Ovary (tissue), 9 donors: ENCODE data around the gene GRIK4. TPM values are rescaled to one million over a fixed set of nuclear protein-coding genes. Genes with fewer than 3 reads are reported as not detected.
A peak's percentile ranks its signal among the peaks of the same experiment; 100 is the strongest.

Experiments used
- DNase-seq, 5 donors: peaks; one replicate each; pipeline ENCODE4 v3.0.0-alpha.2; 2019 to 2020
- H3K27ac ChIP-seq, 2 donors: fragments of 200-600 bp; one replicate each; pipeline versions ENCODE4 v1.5.1 to v1.8.0; 2019 to 2022
- H3K27me3 ChIP-seq: fragments of 200-600 bp; one replicate; pipeline ENCODE4 v1.8.0; 2022
- H3K36me3 ChIP-seq: fragments of 200-600 bp; sonication (generic); one replicate; pipeline ENCODE4 v1.5.1; 2019
- H3K4me1 ChIP-seq: one replicate; pipeline ENCODE4 v1.8.1; 2013; ENCODE audit warnings: mild to moderate bottlenecking, moderate library complexity; ENCODE audit not compliant: insufficient read depth
- H3K4me3 ChIP-seq: fragments of 200-600 bp; sonication (generic); one replicate; pipeline ENCODE4 v1.5.1; 2017
- H3K9me3 ChIP-seq, 2 donors: fragments of 200-600 bp in 1 of 2; sonication (generic) in 1 of 2; one replicate each; pipeline versions ENCODE4 v1.5.1 to v1.8.1; 2013 to 2019; ENCODE audit warnings: mild to moderate bottlenecking in 1 of 2, moderate library complexity in 1 of 2
- EP300 ChIP-seq: sonication (generic); formaldehyde crosslinking; IDR thresholded peaks from one replicate; pipeline ENCODE4 v1.6.1; 2017; ENCODE audit warnings: antibody characterized with exemption
- POLR2A ChIP-seq: fragments of 450-650 bp; IDR thresholded peaks from one replicate; pipeline ENCODE4 v1.6.1; 2017; ENCODE audit warnings: antibody characterized with exemption, mild to moderate bottlenecking, moderate library complexity
- WGBS, 3 donors: extraction: QIAGEN DNeasy Blood & Tissue Kit in 1 of 3; methylation state at CpG; one replicate each; pipeline versions ENCODE4 v1.1.5 to v1.1.7; 2013 to 2017; 5-methylcytosine and 5-hydroxymethylcytosine counted together
- intact Hi-C, 4 donors: fragments of 100-400 bp; cut with DNase I; formaldehyde crosslinking; loops; one replicate each; pipeline versions ENCODE4 v1.11.0 to v1.15.1; 2022 to 2023
- polyA plus RNA-seq, 2 donors: library from polyadenylated mRNA; stranded (reverse); fragments of 200-250 nt in 1 of 2; fragments of 350-450 nt in 1 of 2; fragmentation: Illumina TruSeq in 1 of 2; extraction: RNeasy Lipid Tissue Mini Kit (QIAGEN cat#74804) in 1 of 2; gene quantifications; one replicate each; pipeline ENCODE4 v1.2.3, GENCODE V29; 2013 to 2014
- total RNA-seq, 7 donors: library from RNA; depleted of rRNA in 2 of 7; stranded (reverse); fragments of >200 nt in 2 of 7; fragmentation: NEBNext Ultra II Directional in 3 of 7; extraction: Animal tissue kit (Norgen Biotek cat#: 25700) in 3 of 7; gene quantifications; one replicate each; pipeline versions ENCODE4 v1.1.0 to v1.2.4, GENCODE V29; 2016 to 2023
- TF ChIP-seq, protein P1 (sequence below), 3 donors: fragments of 450-650 bp in 2 of 3; fragments of 200-600 bp in 1 of 3; IDR thresholded peaks; one replicate each; pipeline versions ENCODE4 v1.5.1 to v1.8.0; 2016 to 2022; ENCODE audit warnings: antibody characterized with exemption in 3 of 3, mild to moderate bottlenecking in 1 of 3
- donor health status: DM: no; HTN: no; CAD: no; lungs with moderate emphysema.
- donor health status: DM: no; HTN: no; CAD: no.
- donor health status: Bipolar disorder and iron deficiency.
- donor health status: DM: yes; HTN: yes; CAD: no.
- donor health status: DM: no; HTN: no; CAD: no.
- donor health status: DM: yes; HTN: yes; CAD: no.

GRIK4 gene
- total and polyA plus RNA-seq, 9 donors: 1.3 to 13.4 (median 2.3) TPM

DNA sequence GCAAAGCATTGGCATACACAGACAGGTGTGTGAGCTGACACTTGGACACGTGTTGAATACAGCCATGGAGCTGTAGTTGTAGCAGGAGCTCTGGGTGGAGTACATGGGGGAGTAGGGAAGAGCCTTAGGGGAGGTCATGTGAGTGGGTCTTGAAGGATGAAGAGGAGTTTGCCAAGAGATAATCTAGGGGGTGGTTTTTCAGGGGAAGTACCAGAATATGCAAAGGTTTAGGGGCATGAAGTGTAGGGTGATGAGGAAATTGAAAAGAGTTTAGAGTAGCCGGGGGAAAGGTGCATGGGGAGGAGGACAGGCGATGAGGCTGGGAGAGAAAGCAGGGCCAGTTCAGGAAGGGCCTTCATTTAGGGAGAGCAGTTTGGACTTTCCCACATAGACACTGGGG, 74.5 kb downstream of the GRIK4 start:
- 57 to 79% (median 65%) methylated on average over 3 of the region's 3 CpGs for WGBS, 3 donors
- DNase-seq: no peak
- no peak for TF ChIP-seq EP300
- TF ChIP-seq, protein P1, sequence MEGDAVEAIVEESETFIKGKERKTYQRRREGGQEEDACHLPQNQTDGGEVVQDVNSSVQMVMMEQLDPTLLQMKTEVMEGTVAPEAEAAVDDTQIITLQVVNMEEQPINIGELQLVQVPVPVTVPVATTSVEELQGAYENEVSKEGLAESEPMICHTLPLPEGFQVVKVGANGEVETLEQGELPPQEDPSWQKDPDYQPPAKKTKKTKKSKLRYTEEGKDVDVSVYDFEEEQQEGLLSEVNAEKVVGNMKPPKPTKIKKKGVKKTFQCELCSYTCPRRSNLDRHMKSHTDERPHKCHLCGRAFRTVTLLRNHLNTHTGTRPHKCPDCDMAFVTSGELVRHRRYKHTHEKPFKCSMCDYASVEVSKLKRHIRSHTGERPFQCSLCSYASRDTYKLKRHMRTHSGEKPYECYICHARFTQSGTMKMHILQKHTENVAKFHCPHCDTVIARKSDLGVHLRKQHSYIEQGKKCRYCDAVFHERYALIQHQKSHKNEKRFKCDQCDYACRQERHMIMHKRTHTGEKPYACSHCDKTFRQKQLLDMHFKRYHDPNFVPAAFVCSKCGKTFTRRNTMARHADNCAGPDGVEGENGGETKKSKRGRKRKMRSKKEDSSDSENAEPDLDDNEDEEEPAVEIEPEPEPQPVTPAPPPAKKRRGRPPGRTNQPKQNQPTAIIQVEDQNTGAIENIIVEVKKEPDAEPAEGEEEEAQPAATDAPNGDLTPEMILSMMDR (IDR thresholded peaks at IDR 0.05): no peak
- no peak for TF ChIP-seq POLR2A

DNA sequence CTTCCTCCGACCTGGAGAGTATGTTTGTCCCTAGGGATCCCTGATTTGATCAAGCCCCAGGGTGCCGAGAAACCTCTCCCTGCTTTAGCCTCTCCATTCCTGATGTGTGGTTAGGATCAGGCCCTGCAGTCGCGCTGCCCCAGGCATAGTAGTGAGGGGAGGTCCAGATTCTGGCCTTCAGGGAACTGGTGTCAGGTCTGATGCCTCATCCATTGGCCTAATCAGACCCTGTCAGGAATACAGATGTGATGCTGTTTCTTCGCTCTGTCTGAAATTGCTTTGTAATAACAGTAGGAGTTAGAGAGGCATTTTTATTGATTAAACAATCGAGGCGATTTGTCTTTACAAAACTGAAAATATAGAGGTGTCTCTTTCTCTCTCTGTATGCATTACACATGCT, 75.2 kb downstream of the GRIK4 start:
- peak in 1 of 5 donors; percentile 1 for DNase-seq
- Histone ChIP-seq H3K9me3 (no peaks in the 10 kb centered on the region), H3K4me1 (peaks cover 11% of the 10 kb centered on the region), H3K27ac (no peak overlapping the region), H3K4me3 (no peak overlapping the region), H3K27me3 (no peaks in the 10 kb centered on the region), H3K36me3 (no peaks in the 10 kb centered on the region)
- 87 to 93% (median 89%) methylated on average over 7 of the region's 7 CpGs for WGBS, 3 donors
- TF ChIP-seq, protein P1 (IDR thresholded peaks at IDR 0.05): no peak
- TF ChIP-seq POLR2A: no peak
- intact Hi-C loops: no loop called here

More for the DNA sequence above, 74.5 kb downstream of the GRIK4 start:
- peaks cover 11% of the 10 kb centered on the region for H3K4me1 ChIP-seq
- H3K9me3 ChIP-seq: no peaks in the 10 kb centered on the region
- intact Hi-C loops: no loop called here
- no peak overlapping the region for H3K4me3 ChIP-seq
- no peaks in the 10 kb centered on the region for H3K27me3 ChIP-seq
- no peaks in the 10 kb centered on the region for H3K36me3 ChIP-seq
- H3K27ac ChIP-seq: no peak overlapping the region

DNA sequence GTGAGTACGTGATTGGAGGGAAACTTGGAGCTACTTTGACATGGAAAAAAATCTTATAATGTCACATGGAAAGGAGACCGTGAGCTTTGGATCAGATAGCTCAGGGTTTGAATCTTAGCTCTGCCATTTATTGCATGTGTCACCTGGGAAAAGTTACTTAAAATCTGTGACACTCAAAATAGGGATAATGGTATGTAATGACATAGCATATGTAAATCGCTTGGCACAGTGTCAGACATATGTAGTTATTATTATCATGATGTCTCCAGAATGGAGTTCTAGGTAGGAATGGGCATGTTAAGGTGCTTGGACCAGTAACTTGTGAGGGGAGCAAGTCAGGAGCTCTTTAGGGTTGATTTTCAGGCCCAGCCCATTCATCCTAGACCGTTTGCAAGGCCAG, 75.8 kb downstream of the GRIK4 start:
- Histone ChIP-seq H3K4me3 (no peak overlapping the region), H3K27me3 (no peaks in the 10 kb centered on the region), H3K4me1 (peaks cover 11% of the 10 kb centered on the region), H3K27ac (no peak overlapping the region), H3K9me3 (no peaks in the 10 kb centered on the region), H3K36me3 (no peaks in the 10 kb centered on the region)
- 92 to 95% (median 92%) methylated on average over 4 of the region's 4 CpGs for WGBS, 3 donors
- intact Hi-C loops: no loop called here
- TF ChIP-seq EP300 (no peak), POLR2A (no peak)
- TF ChIP-seq, protein P1 (IDR thresholded peaks at IDR 0.05): no peak
- DNase-seq: peak in 1 of 5 donors; percentile 1

DNA sequence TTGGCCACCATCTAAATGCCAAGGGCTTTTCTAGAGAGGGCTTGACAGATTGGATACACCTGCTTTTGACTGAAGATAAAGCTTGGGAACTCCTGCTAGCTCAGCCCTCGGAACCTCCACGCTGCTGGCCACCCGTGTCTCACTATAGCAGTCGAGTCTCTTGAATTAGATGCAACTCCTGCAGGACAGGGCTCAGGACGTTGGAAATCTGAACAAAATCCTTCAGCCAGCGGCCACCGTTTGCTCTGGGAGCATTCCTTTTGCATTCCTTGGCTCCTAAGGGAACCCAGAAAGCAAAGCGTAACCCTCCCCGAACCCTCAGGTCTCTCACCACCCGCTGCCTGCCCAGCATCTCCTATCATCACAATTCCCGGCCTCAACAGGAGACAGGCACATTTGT, 77.8 kb downstream of the GRIK4 start:
- Histone ChIP-seq H3K27me3 (no peaks in the 10 kb centered on the region), H3K4me1 (peaks cover 11% of the 10 kb centered on the region), H3K4me3 (no peak overlapping the region), H3K36me3 (no peaks in the 10 kb centered on the region), H3K27ac (no peak overlapping the region), H3K9me3 (no peaks in the 10 kb centered on the region)
- DNase-seq: peak in 2 of 5 donors; percentile 7 to 34
- TF ChIP-seq EP300 (no peak), POLR2A (no peak)
- TF ChIP-seq, protein P1 (IDR thresholded peaks at IDR 0.05): no peak
- 52 to 74% (median 52%) methylated on average over 11 of the region's 11 CpGs for WGBS, 3 donors
- intact Hi-C loops: no loop called here
